Heart right ventricle (tissue), 16 donors: Measurements from ENCODE around the gene SOWAHC. TPM values are rescaled to one million over a fixed set of nuclear protein-coding genes. Genes with fewer than 3 reads are reported as not detected.

ENCODE experiments used
- ATAC-seq, 8 donors: fragments of 200-7000 bp; cut with Tn5 transposase; one replicate each; pipeline ENCODE4 v1.9.1; 2020; ENCODE audit warnings: mild to moderate bottlenecking in 8 of 8, moderate library complexity in 8 of 8, moderate number of reproducible peaks in 1 of 8
- DNase-seq, 2 donors: peaks; one replicate each; pipeline ENCODE4 v3.0.0-alpha.2; 2020
- H3K27ac ChIP-seq, 10 donors: fragments of 200-600 bp; sonication (generic) in 2 of 10; one replicate each; pipeline versions ENCODE4 v1.5.0 to v1.8.0; 2020 to 2022; ENCODE audit warnings: mild to moderate bottlenecking in 3 of 10
- H3K27me3 ChIP-seq, 7 donors: fragments of 200-600 bp; one replicate each; pipeline ENCODE4 v1.8.0; 2021 to 2022; ENCODE audit warnings: mild to moderate bottlenecking in 2 of 7
- H3K36me3 ChIP-seq, 9 donors: fragments of 200-600 bp; sonication (generic) in 1 of 9; one replicate each; pipeline versions ENCODE4 v1.5.0 to v1.8.0; 2020 to 2022; ENCODE audit warnings: mild to moderate bottlenecking in 2 of 9
- H3K4me1 ChIP-seq, 9 donors: fragments of 200-600 bp; sonication (generic) in 1 of 9; one replicate each; pipeline versions ENCODE4 v1.5.0 to v1.8.0; 2020 to 2022; ENCODE audit warnings: mild to moderate bottlenecking in 4 of 9
- H3K4me3 ChIP-seq, 10 donors: fragments of 200-600 bp; sonication (generic) in 2 of 10; one replicate each; pipeline versions ENCODE4 v1.5.0 to v1.8.0; 2020 to 2022; ENCODE audit warnings: mild to moderate bottlenecking in 7 of 10, moderate library complexity in 2 of 10
- H3K9me3 ChIP-seq, 11 donors: fragments of 200-600 bp in 10 of 11; sonication (generic) in 2 of 11; one replicate each; pipeline versions ENCODE4 v1.5.0 to v1.8.0; 2013 to 2022; ENCODE audit warnings: mild to moderate bottlenecking in 2 of 11, control low read depth in 1 of 11, moderate library complexity in 1 of 11
- CTCF ChIP-seq, 9 donors: fragments of 200-600 bp; sonication (generic) in 2 of 9; IDR thresholded peaks; one replicate each; pipeline versions ENCODE4 v1.5.0 to v1.8.0; 2021 to 2022; ENCODE audit warnings: antibody characterized with exemption in 9 of 9, mild to moderate bottlenecking in 5 of 9, moderate library complexity in 1 of 9
- WGBS, 2 donors: extraction: QIAGEN DNeasy Blood & Tissue Kit; methylation state at CpG; one replicate each; pipeline ENCODE4 v1.1.7; 2013; ENCODE audit warnings: inconsistent platforms in 1 of 2; 5-methylcytosine and 5-hydroxymethylcytosine counted together
- intact Hi-C, 10 donors: fragments of 100-400 bp; cut with DNase I; formaldehyde crosslinking; loops; one replicate each; pipeline versions ENCODE4 v1.11.1 to v1.14.2; 2022
- polyA plus RNA-seq, 2 donors: library from polyadenylated mRNA; stranded (reverse); fragments of 200-250 nt; gene quantifications; one replicate each; pipeline ENCODE4 v1.2.3, GENCODE V29; 2013
- total RNA-seq, 10 donors: library from RNA; stranded (reverse); fragmentation: NEBNext Ultra II Directional in 3 of 10; extraction: Animal tissue kit (Norgen Biotek cat#: 25700) in 3 of 10; gene quantifications; one replicate each; pipeline versions ENCODE4 v1.2.1 to v1.2.4, GENCODE V29; 2021 to 2023
- donor health status: Arrhythmogenic right ventricular cardiomyopathy.
- donor health status: ischemic (EF 13 %, LVEDD 7.1; RV severe dilation, severe dysfunction).
- donor health status: healthy with polysubstance abuse.
- donor health status: DM: no; HTN: yes; CAD: no.
- donor health status: DM: no; HTN: no; CAD: no.
- donor health status: ischemic (EF 25% LVEDD 6.9; RV normal size, moderate dysfunction).
- donor health status: ischemic (EF 25% LVEDD 5.7; RV mildly dilated, moderate dysfunction).
- donor health status: healthy.
- donor health status: DM: yes; HTN: yes; CAD: no.
- donor health status: Ischemic cardiomyopathy.
- donor health status: ischemic (EF 35%, LVEDD 5.7; RV mildly dilated, moderate dysfunction).
- donor health status: nonischemic (EF 11% LVEDD 7.7; RV severe dilation, severe dysfunction).
- donor health status: DM: yes; HTN: yes; CAD: no.
- donor health status: PGD.
- donor health status: ischemic (EF 29% LVEDD 5.4; RV normal size, mild dysfunction).
- donor health status: nonischemic (EF 23%, LVEDD 6.1; RV moderate dilation, normal function).

SOWAHC gene
- total and polyA plus RNA-seq, 12 donors = 1.1 to 3.9 (median 2.0) TPM

DNA sequence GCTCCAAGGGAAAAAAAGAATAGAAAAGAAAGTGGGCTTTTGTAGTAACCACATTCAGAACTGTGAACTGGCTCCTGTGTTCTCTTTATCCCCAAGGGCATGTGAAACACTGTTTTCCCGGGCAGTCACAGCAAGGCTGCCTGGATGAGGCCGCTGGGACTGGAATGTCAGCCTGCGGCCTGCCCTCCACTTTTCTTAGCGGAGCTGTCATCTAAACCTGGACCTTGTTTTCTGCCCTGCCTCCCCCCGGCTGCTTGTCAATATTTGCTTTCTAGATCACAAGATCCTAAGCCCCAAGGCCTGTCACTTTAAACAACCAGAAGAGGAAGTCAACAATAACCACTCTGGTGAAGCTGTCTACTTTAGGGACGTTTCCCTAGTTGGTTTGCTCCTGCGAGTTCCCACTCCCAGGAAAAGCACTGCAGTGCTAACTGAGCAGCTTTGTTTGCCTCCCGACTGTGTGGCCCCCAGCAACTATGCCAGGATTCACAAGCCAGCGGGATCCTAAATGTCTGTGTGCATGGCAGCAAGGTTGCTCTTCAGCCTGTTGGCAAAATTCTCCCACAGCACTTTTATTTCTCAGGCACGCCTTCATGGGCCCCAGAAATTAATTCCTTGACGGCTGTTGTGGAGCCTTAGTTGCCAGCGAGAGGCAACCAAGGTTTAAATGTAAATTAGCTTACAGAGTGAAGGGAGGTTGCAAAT, 30.6 kb downstream of the SOWAHC start:
- peak in 1 of 2 donors; percentile 17 for DNase-seq
- Histone ChIP-seq H3K36me3 (no peaks in the 10 kb centered on the region), H3K4me1 (peaks cover 0 to 16% (median 11%) of the 10 kb centered on the region in 9 donors), H3K27me3 (no peaks in the 10 kb centered on the region), H3K27ac (peak overlapping the region in 8 of 10 donors; percentile 19 to 83 (median 37)), H3K9me3 (no peaks in the 10 kb centered on the region), H3K4me3 (no peak overlapping the region)
- peak in 6 of 8 donors; percentile 46 to 75 (median 66) for ATAC-seq
- TF ChIP-seq CTCF (IDR thresholded peaks at IDR 0.05) = no peak
- intact Hi-C loops = no loop called here
- 38 to 40% methylated on average over 12 of the region's 12 CpGs for WGBS, 2 donors

- Histone ChIP-seq H3K27ac (peak overlapping the region in 1 of 10 donors; percentile 19), H3K36me3 (no peaks in the 10 kb centered on the region), H3K27me3 (no peaks in the 10 kb centered on the region), H3K4me1 (peaks cover 0 to 16% (median 11%) of the 10 kb centered on the region in 9 donors), H3K9me3 (no peaks in the 10 kb centered on the region), H3K4me3 (no peak overlapping the region)
- ATAC-seq = no peak
- intact Hi-C loops = no loop called here
- WGBS, 2 donors = 91 to 96% methylated on average over 14 of the region's 14 CpGs
- no peak for TF ChIP-seq CTCF (IDR thresholded peaks at IDR 0.05)
- no peak for DNase-seq
Measured at GRCh38 chr2:109645412-109646184, 31.4 kb downstream of the SOWAHC start.

DNA sequence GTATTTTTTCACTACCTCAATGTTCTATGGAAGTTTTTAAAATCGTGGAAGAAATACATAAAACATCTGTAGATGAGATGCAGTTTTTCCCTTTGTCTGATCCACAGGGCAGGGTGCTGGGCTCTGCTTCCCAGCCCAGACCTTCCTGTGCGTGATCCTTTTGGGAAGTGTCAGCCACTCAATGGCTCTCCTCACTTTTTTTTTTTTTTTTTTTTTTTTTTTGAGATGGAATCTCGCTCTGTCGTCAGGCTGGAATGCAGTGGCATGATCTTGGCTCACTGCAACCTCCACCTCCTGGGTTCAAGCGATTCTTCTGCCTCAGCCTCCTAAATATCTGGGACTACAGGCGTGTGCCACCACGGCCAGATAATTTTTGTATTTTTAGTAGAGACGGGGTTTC, 32.8 kb downstream of the SOWAHC start:
- 87% methylated on average over 8 of the region's 8 CpGs for WGBS, 2 donors
- peaks cover 0 to 16% (median 11%) of the 10 kb centered on the region in 9 donors for H3K4me1 ChIP-seq
- H3K27ac ChIP-seq = no peak overlapping the region
- intact Hi-C loops = no loop called here
- peaks cover 0 to 3% (median 0%) of the 10 kb centered on the region in 7 donors for H3K27me3 ChIP-seq
- H3K9me3 ChIP-seq = no peaks in the 10 kb centered on the region
- no peak overlapping the region for H3K4me3 ChIP-seq
- DNase-seq (no peak), ATAC-seq (no peak)
- TF ChIP-seq CTCF (IDR thresholded peaks at IDR 0.05) = no peak
- no peaks in the 10 kb centered on the region for H3K36me3 ChIP-seq

- H3K27me3 ChIP-seq = peaks cover 0 to 3% (median 0%) of the 10 kb centered on the region in 7 donors
- no peak for ATAC-seq
- 97 to 99% methylated on average over 7 of the region's 7 CpGs for WGBS, 2 donors
Measured at GRCh38 chr2:109647636-109648035, 33.5 kb downstream of the SOWAHC start.

More at GRCh38 chr2:109647636-109648035, 33.5 kb downstream of the SOWAHC start:
- H3K4me3 ChIP-seq = no peak overlapping the region
- no peak for TF ChIP-seq CTCF (IDR thresholded peaks at IDR 0.05)
- no peaks in the 10 kb centered on the region for H3K36me3 ChIP-seq
- no peak overlapping the region for H3K27ac ChIP-seq
- peaks cover 0 to 16% (median 11%) of the 10 kb centered on the region in 9 donors for H3K4me1 ChIP-seq
- intact Hi-C loops = no loop called here
- no peak for DNase-seq
- H3K9me3 ChIP-seq = no peaks in the 10 kb centered on the region
